NCI-H2171 (cell line): Measurements from ENCODE around the gene GPN1.
A peak's percentile ranks its signal among the peaks of the same experiment; 100 is the strongest.
"Not testable (repeated sequence)": the region's sequence is repeated elsewhere in the genome, so short reads cannot be mapped to it uniquely, and the experiment has no call there.

ENCODE experiments used
- DNase-seq: peaks from one replicate; lab custom pipeline; 2025; lab: John Stamatoyannopoulos, UW

Gene GPN1

DNA sequence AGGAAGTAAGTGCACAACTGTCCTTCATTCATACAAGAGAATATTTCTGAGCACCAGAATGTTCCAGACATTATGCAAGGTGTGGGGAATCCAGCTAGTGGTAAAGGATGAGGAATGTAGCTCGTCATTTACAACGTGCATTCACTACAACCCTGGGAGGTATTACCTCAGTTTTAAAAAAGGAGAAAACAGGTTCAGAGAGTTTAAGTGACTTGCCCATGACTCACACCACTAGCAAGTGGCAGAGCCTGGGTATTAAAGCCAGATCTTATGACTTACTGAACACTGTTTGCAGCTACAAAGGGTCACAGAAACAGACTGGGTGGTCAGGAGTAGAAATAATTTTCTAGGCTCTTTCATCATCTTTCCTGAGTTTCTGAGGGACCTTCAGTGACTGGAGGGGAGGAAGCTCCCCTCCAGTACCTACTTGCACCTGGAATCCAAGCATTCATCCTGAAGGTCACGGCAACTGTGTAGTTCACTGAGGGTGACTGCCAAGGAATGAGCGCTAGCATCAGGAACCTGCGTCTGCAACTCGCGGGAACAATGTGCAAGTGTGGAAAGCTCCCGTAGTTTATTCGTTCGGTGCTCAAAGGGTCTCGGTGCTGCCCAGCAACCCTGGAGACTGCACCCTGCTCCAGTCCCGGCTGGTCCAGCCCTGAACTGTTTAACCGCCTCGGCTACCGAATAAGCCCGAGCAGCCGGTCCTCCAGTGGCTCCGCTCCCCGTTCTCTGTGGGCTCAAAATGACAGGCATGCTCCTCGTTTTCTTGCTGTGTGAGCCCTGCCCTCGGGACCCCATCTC, 685 bp upstream of the GPN1 start:
- DNase-seq, result no peak

DNA sequence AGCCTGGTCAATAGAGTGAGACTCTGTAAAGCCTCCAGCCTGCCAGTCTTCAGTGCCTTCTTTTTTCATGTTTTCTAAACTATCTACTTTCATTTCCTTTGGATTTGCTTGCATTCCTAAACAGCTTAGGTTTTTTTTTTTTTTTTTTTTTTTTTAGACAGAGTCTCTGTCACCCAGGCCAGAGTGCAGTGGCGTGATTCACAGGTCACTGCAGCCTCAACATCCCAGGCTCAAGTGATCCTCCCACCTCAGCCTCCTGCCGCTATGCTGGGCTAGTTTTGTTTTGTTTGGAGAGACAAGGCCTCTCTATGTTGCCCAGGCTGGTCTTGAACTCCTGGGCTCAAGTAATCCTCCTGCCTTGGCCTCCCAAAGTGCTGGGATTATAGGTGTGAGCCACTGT, 1.4 kb downstream of the GPN1 start:
- DNase-seq, result not testable (repeated sequence)

DNA sequence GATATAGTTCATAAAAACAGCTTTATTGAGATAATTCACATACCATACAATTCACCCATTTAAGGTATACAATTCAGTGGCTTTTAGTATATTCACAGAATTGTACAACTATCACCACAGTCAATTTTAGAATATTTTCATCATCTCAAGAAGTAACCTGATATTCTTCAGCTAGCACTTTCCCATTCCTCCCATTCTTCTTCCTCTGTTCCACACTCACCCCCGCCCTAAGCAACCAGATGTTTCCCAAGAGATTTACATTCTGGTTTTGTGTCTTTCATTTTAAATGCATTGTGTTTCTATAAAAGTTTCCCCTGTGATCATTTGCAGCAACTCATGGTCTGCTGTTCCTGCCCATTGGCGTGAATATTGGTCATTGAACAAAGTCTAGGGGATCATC, 5.4 kb downstream of the GPN1 start:
- no peak for DNase-seq

DNA sequence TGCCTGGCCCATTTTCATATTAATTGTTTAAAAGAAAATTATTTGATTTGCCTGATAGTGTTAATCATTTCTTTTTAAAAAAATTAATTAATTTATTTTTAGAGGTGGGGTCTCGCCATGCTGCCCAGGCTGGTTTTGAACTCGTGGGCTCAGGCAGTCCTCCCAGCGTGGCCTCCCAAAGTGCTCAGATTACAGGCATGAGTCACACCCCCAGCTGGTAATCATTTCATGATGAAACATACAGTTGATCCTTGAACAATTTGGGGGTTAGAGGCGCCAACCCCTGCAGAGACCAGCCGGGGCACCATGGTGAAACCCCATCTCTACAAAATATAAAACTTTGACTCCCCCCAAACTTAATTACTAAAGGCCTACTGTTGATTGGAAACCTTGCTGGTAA, 7.9 kb downstream of the GPN1 start:
- no peak for DNase-seq

DNA sequence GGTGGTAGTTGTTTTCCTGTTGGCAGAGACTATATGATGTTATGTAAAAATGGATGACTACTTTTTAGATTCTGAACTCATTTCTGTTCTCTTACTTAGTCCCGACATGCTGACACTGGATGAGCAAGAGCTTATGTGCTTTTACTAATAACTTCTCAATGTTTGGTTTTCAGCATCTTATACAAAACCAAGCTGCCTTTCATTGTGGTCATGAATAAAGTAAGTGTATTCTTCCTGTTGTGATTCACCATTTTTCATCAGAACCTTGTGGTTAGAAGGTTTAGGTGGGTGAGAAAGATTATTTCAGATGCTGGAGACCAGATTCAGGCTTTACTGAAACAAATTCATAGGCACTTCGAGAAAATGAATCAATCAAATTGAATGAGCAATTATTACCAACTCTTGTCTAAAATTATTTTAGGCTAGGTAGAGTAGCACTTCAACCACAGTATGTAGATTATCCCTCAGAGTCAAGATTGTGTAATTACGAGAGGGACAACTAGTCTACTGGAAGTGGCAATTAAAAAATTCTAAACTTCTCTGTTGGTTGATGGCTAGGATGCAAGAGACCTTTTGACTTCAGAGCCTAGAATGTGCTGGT, 9.3 kb downstream of the GPN1 start:
- no peak for DNase-seq

DNA sequence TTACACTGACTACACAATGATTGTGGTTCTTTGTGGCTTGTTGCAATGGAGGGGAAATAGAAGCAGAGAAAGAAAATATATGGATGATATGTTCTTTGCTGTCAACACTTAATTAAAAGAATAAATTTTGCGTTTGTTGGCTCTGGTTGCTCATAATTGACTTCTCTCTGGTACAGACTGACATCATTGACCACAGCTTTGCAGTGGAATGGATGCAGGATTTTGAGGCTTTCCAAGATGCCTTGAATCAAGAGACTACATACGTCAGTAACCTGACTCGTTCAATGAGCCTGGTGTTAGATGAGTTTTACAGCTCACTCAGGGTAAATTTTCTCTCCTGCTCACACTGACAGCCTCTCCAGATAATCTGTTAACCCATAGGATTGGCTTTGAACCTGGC, 9.9 kb downstream of the GPN1 start:
- no peak for DNase-seq

DNA sequence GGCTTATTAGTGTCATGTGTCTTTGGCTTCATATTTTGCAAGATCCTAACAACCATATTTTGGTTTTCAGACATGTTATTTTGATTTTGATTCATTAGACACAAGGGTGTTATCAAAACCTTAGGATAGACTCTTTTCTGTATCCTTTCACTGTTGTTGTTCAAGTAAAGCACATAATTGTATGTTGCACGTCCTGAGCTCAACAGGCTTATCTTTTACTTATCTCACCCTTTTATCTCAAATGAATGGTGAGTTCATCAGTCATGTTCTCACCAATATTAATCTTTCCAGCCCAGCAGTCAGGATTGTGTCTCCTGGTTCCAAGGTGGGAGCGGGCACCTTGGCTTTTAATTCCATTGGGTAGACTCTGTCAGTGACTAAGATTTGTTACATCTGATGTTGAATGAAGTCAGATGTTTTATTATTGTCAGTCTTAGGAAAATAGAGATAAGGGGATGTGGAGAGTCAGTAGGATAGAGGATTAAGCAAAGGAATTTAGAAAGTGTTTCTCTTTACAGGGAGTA, 11.9 kb downstream of the GPN1 start:
- DNase-seq, result no peak

DNA sequence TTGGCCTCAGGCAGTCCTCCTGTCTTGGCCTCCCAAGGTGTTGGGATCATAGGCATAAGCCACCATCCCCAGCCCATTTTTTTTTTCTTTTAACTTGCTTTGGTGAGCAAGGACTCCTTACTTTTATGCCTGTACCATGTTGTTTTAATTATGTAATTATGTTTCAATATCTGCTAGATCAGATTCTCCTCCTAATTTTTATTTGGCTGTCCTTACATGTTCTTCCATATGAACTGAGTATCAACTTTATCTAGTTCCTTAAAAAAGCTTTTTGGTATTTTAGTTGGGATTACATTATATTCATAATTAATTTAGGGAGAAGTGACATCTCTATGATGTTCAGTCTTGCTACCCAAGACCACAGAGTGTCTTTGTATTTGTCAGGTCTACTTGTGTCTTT, 16.3 kb downstream of the GPN1 start:
- DNase-seq, result no peak

DNA sequence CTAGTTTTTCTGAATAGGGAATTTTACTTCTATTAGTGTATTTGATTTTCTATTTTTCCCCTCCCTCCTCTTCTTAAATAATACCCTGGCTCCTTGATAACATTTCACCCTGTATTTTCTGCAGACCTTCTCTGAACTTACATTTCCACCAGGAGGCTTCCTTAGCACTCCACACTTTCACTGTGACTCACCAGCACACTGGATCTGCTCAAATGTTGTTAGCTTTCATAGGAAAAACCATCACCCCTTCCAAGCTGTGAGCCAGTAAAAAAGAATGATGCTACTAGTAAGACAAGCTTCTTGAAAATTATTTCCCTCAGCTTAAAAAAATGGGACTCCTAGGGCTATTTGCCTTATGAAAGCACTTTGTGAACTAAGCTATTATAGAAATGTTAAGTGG, 18.4 kb downstream of the GPN1 start:
- DNase-seq, result no peak

DNA sequence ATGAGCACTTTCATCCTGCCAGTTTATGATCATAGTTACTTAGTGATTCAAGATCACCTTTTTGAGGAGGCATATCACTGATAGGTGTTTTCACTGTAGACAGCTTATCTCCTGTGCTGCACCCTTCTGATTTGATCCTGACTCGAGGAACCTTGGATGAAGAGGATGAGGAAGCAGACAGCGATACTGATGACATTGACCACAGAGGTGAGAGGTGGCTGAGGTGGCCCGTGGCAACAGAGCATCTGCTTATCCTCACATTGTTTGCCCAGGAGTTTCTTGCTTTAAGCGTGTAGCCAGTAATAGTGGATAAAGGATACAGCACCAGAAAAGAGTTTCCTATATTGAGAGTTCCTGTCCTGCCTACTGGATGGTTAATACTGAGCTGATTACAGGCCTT, 18.9 kb downstream of the GPN1 start:
- DNase-seq, result no peak

DNA sequence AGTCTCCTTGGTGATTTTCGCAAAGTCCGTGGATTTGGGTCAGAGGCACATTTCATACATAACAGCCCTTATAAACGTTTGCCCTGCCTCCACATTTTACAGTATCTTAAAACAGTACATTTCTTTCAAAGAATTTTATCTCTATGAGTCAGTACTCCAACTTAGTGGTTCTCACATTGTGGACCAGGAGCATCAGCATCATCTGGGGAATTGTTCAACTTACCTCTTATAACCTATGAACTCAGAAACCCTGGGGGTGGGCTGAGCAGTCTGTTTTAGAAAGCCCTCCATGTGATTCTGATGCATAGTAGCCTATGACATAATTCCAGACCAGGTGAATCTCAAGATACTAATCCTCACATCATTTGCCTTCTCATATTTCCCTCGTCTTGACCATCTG, 22.2 kb downstream of the GPN1 start:
- no peak for DNase-seq

DNA sequence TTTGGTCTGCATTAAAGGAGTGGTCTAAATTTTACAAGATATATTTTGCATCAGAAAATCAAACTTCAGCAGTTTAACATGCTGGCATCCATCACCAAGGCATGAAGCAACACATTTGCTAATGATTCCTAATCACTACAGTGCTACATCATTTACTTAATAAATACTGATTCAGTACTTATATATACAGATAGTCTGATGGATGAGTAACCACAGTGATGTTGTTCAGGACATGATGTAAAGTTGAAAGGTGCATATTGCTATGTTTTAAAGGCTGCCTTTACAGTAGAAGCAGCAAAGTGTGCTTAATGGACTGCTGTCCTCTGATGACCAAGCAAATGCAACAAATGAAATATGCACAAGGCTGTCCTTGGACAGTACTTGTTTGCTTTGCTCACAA, 23.5 kb downstream of the GPN1 start:
- DNase-seq, result no peak

DNA sequence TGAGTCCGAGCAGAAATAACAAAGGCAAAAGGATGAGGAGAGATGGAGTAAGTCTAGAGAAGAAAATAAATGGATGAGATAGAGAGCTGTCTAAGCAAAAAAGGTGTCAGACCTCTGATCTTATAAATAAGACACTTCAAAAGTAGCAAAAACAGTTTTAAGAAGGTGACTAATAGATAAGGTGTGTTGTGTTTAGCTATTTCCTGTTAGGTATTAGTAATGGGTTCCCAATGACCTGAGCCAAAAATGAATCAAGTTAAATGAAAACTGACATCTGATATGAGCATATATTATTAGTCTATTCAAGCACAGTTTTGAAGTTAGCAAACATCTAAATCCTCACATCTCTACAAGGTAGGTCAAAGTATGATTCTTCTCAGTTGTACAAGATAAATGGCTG, 23.9 kb downstream of the GPN1 start:
- no peak for DNase-seq

DNA sequence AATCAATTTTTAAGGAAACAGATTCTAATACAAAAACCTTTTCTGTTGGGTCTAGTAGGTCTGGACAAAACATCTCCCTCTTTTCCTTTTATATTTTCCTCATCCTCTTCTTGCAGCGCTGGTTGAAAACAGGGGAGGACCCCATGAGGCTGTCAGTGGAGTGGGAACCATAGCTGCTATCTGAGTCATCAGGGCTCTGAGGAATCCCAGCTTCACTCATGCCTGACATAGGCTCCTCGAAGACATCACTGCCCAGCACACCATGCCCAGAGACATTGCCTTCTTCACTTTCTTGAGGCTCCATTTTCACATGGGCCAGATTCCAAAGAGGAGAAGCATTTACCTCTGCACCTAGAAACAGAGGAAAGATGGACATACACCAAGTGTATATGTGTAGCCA, 24.5 kb downstream of the GPN1 start:
- no peak for DNase-seq

DNA sequence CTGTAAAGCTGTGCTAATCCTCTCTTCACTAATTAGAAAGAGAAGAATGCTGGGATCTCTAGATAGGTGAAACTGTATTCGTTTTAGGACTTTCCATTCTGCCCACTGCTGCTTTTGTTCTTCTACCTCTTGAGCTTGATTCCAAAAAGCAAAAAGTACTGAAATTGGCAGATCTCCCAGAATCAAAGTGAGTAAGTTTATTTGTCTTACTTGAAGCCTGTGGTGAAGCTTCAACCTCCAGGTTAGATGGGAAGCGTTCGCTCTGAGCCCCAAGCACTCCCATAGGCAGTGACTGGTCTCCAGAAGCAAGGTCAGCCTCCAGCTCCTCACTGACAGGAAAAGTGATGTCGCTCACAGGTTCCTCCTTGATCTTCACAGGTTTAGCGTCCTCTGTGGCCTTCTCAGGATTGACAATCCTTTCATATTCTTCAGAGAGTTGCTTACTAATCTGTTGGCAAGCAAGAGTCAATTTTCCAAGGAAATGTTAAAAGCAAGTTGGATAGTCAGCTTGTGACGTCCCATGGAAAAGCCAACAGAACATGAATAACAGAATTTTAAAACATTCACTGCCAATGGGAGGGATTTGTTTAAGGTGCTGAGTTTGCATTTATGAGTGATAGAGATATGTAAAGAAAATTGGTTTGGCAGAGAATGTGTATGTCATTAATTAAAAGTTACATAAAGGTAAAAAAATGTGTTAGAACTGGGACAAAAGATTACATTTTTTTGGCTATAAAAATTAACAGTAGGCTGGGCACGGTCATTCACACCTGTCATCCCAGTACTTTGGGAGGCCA, 26.5 kb downstream of the GPN1 start:
- DNase-seq, result no peak

DNA sequence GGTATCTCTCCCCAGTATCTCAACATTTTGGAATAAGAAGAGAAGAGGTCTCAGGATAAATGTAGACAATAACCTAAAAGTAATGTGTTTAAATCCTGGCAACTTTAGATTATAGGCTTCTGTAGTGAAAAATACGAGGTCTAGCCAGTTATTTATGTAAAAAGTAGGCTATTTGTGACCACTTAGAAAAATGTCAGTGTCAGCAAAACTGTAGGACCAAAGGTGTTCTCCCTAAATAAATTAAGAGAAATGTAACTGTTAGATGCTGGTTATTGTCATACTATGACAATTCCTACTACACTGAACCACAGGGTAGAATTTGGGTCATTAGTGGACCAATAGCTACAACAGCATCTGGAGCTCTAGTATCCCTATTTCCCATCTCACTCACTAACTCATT, 32.5 kb downstream of the GPN1 start:
- DNase-seq, result no peak

DNA sequence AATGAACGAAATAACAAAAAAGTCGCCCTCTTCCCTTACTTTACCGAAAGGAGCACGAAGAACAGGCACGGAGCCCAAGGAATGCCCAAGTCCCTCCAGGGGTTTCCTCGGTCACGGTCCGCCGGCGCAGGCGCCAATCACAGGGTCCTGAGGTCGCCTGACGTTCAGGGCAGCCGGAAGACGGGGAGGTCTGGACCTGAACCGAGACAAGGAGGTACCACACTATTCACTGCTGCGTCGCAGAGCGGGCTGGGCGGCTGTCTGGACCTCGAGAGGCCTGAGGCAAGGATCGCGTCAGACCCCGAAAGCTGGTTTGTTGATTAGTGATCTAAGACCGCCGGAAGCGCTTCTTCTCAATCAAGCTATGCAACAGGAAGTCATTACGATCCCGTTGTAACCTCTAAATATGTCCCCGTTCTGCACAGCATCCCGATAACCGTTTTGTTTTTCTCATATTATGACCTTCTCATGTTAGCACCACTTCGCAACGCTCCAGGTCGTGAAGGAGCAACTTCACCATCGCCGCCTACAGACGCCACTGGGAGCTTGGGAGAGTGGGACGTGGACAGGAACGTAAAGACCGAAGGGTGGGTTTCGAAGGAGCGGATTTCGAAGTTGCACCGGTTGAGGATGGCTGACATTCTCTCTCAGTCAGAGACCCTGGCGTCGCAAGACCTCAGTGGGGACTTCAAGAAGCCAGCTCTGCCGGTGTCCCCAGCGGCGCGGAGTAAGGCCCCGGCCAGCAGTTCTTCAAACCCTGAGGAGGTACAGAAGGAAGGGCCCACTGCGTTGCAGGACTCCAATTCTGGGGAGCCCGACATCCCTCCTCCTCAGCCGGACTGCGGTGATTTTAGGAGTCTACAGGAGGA, 34.7 kb downstream of the GPN1 start, which contains the start of the genes SLC4A1AP and SUPT7L:
TSS of gene SLC4A1AP (plus strand) at position 605 of the 869 bp plus-strand sequence. CDS start at position 631, 26 bp downstream.
TSS of gene SUPT7L (minus strand) at position 330 of the 869 bp plus-strand sequence. CDS start 1,422 bp downstream, outside the sequence.
- peak; percentile 87 for DNase-seq

DNA sequence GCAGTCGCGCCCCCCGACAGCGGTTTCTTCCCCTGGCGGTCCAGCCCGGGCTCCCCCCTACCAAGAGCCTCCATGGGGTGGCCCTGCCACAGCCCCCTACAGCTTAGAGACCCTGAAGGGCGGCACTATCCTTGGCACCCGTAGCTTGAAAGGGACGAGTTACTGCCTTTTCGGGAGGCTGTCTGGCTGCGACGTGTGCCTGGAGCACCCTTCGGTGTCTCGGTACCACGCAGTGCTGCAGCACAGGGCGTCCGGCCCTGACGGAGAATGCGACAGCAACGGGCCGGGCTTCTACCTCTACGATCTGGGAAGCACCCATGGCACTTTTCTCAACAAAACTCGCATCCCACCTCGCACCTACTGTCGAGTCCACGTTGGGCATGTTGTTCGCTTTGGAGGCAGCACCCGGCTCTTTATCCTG, 35.3 kb downstream of the GPN1 start:
- DNase-seq, result peak; percentile 44

DNA sequence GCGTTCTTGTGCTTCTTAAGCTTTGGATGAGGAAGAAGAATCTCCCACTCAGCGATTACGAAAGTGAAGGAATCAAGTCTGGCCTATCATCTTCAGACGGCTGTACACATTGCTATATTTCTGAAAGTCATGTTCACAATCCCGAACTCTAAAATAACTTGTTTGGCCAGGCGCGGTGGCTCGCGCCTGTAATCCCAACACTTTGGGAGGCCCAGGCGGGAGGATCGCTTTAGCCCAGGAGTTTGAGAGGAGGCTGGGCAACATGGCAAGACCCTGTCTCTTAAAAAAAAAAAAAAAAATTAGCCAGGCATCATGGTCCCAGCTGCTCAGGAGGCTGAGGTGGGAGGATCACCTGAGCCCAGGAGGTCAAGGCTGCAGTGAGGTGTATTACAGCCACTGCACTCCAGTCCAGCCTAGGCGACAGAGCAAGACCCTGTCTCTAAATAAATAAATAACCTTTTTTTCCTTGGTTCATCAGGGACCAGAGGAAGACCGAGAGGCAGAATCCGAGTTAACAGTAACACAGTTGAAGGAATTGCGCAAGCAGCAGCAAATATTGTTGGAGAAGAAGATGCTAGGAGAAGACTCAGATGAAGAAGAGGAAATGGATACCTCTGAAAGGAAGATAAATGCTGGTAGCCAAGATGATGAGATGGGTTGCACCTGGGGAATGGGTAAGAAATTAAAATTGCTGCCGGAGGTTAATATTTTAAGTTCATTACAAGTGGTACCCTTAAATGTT, 35.9 kb downstream of the GPN1 start:
- no peak for DNase-seq

DNA sequence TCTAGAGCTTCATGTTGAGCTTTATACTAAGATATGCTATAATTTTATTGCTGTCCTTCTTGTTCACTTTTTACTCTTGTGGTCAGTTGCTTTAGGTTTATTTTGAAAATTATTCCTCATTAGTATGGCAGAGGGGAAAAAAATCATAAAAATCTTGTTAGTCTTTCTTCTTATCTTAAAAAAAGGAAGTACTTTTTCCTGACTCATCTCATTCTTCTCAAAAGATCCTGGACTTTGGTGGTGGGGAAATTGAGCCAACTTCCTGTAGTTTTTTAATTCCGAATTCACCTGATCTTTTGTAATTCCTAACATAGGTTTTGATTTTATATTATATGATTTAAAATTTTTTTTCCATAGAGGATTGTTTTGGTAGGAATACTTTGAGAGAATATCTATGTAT, 38.6 kb downstream of the GPN1 start:
- no peak for DNase-seq

DNA sequence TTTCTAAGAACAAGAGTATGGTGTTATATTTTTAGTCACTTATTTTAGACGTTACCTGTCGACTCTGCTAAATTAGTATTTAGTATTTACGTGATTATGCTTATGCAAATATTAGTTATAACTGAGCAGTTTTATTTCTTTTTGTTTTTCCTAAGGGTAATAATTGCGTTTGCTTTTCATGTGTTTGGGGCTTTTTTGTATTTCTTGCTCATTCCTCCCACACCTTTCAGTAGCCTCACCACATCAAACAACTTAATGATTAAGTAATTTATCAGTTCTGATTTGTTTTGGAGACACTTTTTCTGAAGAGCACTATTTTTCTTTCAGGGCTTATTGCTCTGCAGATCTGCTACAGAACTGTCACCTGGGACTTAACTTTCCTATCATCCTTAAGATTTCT, 42.4 kb downstream of the GPN1 start:
- no peak for DNase-seq
